Dermis blood vessel endothelial cell (primary cell): ENCODE results near the gene ABCA4. TPM values are rescaled to one million over a fixed set of nuclear protein-coding genes. Genes with fewer than 3 reads are reported as not detected.
"Not testable (repeated sequence)": the region's sequence is repeated elsewhere in the genome, so short reads cannot be mapped to it uniquely, and the experiment has no call there.

Source experiments
- DNase-seq: peaks from one replicate; pipeline ENCODE4 v3.0.0; 2010
- total RNA-seq: library from RNA; depleted of rRNA; stranded (reverse); fragments of >200 nt; gene quantifications from 2 replicates; pipeline ENCODE4 v1.2.3, GENCODE V29; 2014

The ABCA4 gene
- total RNA-seq, result 113 and 177 TPM in 2 replicates

DNA sequence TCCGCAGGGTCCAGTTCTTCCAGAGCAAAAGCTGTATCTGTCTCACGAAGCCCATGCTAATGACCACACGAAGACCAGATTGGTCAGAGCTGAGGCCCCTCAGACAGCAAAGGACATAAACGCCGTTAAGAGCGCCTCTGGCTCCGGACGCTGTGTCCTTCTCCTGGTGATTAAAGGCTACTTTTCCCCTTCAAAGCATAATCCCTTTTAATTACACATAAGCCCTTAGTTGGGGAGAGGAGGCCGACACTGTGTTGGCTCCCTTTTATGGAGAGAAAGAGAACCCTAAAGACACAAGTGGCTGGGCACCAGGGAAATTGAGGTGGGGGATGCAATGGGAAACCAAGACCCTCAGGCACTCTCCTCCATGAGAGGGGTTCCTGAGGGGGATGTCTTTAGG lies at the start of gene ABCA4:
ABCA4 (minus strand) TSS at position 158 of the 400 bp plus-strand sequence; CDS start at position 55, 103 bp downstream.
- DNase-seq, result no peak

DNA sequence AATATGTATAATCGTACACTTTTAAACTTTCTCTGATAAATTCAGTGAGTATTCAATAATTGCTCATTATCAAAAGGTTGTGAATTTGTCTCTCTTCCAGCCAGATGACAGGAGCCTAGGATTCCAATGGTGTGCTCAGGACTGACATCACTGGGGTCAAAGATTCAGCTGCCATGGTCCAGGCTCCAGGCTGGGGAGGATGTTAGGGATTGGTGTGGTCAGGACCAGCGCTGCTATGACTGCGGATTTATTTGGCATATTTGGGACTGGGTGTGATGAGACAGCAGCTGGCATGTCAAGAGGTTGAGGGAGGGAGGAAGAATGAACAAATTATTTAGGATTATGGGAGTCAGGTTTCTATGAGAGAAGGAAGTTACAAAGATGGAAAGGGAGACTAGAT lies 48.2 kb upstream of the ABCA4 start:
- DNase-seq, result no peak

DNA sequence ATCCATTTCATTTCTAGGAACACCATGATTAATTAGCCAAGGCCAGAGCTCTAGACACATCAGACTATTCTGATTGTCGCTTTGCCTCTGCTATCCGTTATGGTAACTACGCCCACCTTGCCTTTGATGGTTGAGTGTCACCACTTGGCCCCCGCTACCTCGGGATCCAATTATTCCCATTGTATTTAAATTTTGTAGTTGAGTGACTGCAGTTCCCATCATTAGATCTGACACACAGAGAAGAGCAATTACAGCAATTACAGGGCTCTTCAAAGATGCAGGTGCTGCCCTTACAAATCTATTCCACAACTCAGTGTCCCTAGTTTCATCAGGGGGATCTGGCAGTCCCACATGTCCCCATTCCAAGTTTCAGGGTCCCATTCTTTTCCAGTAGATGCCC lies 44.9 kb upstream of the ABCA4 start:
- no peak for DNase-seq

DNA sequence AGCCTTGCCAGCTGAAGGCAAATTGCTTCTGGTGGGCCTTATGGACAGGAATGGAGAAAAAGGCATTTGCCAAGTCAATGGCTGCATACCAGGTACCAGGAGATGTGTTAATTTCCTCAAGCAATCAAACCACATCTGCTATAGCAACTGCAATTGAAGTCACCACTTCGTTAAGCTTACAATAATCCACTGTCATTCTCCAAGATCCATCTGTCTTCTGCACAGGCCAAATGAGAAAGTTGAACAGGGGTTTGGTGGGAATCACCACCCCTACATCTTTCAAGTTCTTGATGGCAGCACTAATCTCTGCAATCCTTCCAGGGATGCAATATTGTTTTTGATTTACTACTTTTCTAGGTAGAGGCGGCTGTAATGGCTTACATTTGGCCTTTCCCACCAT lies 43.9 kb upstream of the ABCA4 start:
- DNase-seq, result not testable (repeated sequence)

DNA sequence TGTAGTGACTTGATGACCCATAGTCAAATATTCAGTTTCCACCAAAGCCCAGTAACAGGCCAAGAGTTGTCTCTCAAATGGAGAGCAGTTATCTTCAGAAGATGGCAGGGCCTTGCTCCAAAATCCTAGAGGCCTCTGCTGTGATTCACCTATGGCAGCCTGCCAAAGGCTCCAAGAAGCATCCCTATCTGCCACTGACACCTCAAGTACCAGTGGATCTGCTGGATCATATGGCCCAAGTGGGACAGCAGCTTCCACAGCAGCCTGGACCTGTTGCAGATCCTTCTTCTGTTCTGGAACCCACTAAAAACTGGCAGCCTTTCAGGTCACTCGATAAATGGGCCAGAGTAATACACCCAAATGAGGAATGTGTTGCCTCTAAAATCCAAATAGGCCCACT lies 43.2 kb upstream of the ABCA4 start:
- peak; percentile 47 for DNase-seq

DNA sequence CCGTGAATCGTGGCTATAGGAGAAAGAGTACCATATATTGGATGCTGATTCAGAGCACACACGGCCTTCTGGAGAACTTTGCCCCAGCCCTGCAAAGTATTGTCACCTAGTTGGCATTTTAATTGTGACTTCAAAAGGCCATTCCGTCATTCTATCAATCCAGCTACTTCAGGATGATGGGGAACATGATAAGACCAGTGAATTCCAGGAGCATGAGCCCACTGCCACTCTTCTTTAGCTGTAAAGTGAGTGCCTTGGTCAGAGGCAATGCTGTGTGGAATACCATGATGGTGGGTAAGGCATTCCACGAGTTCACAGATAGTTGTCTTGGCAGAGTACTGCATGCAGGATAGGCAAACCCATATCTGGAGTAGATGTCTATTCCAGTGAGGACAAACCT lies 42.3 kb upstream of the ABCA4 start:
- DNase-seq, result not testable (repeated sequence)

DNA sequence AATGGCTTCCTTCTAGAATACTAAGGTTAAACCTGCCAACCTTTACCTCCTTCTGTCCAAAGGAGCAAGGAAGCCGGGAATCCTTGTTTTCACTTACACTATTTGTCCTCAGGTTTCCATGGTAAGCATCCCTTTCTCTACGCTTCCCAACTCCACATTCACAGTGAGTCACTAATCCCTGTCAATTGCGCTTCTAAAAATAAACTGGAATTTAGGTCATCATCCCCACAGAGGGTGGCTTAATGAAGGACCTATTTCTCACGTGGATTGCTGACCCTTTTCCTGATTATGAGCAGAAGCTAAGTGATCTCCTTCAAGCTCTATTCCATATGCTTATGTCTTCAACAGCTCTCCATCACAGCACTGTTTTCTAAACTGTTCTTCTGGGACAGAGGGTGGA lies 39.9 kb upstream of the ABCA4 start:
- DNase-seq, result peak; percentile 94

DNA sequence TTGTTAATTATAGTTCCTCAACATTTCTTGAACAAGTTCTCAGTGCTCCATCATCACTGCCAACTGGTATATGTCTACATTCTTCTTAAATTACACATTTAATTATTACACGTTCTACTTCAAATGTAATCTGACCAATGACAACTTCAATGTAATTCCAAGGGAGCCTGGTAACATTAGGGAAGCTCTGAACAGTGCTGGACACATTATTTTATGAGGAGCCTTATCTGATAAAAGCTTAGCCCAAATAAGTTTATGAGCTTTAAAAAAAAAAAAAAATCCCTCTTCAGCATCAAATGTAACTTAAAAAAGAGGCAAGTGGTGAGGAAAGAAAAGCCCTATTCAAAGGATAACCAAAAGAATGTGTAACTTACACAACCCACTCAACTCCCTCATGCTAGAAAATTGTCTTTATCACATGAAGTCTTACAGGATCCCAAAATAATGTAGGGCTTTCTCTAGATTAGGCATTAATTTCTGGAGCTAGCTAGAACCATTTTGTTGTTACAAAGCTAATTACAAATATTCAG lies 35.2 kb upstream of the ABCA4 start:
- no peak for DNase-seq

DNA sequence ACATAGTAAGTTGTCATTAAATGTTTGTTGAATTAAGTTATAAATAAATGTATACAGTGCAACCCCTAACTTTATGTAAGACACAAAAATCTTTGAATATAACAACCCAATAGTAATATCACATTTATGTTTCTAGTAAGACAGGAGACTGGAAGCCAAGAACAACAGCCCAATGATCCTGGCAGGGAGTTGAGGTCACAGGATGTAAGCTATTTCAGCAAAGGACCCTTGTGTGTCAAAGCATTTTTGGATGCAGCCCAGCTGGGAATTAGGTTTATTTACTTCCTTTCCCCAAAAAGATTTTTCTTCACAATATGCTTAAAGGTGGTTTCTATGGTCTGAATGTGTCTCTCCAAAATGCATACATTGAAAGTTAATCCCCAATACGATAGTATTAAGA lies 34.0 kb upstream of the ABCA4 start:
- peak; percentile 69 for DNase-seq

DNA sequence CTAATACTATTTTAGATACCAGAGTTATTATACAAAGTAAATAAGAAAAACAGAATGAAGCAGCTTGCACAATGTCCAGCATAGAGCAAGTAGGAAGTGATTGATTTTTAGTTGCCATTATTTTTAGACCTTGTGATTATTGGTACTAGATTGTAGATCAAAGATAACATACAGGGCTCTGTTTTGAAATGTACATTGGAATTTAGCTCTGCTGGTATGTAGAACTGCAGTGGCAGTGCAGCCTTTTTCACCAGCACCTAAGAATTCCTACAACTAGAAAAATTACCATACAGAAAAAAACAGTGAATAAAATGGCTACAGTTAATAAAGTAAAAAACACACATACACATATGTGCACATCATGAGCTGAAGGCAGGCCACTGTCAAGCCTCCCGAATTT lies 32.2 kb upstream of the ABCA4 start:
- no peak for DNase-seq

DNA sequence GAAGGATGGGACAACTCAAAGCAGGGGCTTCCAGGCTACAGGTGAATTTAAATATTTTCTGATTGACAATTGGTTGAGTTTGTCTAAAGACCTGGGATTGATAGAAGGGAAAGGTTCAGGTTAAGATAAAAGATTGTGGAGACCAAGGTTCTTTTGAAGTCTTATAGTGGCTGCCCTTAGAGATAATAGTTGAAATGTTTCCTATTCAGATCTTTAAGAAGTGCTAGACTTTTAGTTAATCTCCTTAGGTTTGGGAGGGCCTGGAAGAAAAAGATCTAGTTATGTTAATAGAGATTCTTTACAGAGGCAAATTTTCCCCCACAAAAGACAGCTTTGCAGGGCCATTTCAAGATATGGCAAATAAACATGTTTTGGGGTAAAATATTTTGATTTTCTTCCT lies 28.2 kb upstream of the ABCA4 start:
- DNase-seq, result not testable (repeated sequence)

DNA sequence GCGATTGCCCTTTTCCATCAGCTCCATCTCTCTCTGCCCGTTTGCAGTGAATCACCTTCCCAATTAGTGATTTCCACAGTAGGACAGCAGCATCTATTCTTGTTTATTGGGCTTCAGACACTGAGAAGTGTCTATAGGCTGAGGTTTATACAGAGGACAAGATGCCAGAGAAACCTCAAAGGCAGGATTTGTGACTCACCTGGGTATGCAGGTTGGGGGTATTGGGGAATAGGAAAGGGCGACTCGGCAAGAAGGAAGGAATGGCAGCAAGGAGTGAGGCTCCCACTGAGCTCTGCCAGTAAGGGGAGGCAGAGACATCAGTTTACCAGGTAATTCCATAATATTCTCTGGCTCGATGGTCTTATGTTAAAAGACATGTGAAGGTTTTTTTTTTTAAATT lies 25.3 kb upstream of the ABCA4 start:
- no peak for DNase-seq

DNA sequence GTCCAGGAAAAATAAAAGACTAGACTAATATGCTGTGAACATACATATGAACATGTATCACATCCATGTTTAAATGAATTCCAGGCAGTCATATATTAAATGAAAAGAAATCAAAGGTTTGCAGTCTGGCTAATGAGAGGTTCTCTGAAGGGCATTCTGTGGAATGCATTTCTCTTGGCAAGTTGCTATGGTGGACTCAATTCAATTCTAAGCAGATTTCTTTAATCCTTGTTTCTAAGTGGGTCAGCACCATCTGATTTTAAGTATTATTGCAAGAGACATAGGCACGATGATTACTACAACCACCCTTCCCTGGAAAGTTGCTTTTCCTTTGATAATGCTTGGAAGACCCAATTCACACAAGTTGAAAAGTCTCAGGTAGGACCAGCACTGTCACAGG lies 23.9 kb upstream of the ABCA4 start:
- no peak for DNase-seq

DNA sequence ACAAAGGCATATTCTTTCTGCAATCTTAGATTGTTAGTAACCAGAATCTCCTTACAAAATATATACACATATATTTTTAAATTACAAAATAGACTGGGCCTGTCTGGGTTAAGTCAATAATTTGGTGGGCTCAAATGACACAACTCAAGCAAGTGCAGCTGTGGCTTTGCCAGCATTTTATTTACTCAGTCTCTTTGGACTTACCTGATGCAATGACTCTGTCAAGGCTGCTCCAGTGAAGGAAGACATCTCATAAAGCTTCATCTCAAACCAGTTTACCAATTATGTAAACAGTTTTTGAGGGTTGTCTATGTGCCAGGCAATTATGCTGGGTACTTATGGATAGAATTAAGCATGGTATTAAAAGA lies 22.8 kb upstream of the ABCA4 start:
- no peak for DNase-seq

DNA sequence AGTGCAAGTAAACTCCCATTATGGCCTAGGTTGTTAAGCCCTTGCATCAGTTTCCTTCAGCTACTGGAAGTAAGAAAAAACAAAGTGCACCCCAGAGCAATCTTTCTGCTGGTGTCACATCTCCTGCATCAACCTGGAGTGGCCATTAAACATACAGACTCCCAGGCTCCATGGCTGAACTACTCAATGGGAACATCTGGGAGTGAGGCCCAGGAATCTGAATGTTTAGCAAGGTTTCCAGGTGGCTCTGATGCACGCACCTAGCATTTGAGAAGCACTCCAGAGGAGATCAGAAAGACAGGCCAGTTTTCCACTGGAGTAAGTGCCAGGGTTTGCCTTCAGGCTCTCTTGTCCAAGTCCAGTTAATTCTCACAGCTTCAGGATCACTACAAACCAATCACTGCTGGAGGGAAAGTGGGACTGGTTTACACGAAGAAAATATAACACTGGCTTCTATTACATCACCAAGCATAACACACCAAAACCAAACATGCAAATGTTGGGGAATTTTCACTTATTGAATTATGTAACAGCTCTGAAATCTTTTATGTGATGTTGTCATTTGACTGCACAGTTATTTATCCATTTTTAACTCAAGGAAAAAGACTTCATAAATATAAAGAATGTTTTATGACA lies 22.3 kb upstream of the ABCA4 start:
- DNase-seq, result no peak

DNA sequence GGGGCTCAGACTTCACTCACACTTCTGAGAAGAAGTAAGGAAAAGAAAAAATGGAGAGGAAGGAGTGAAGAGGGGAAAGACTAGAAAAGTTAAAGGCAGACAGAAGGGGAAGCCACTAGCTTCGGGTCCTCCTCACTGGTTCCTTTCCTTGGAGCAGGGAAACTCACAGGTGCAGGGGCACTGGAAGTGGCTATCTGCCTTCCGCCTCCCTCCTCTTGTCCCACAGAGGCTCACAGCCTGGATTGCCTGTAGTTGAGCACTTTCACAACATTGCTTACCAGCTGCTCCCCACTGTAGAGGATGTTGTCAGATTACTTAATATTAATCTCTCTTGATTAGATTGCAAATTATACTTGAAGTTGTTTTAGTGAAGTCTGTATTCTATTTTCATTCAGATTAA lies 21.6 kb upstream of the ABCA4 start:
- peak; percentile 64 for DNase-seq

DNA sequence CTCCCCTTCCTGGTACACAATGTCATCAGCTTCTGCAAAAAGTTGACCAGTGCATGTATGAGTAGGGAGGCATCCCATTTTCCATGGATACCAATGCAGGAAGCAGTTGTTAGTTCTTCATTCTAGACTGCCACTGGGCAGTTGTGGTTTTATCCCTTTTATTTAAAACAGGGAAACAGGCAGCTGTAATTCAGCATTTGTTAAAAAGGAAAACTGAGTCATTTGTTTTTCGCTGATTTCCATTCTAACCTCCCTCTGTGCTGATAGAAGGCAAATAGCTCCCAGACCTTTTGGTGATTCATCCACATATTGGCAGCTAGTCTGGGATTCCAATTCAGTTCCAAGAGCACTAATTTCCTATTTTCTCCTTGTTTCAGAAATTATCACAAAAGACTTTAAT lies 21.1 kb upstream of the ABCA4 start:
- peak; percentile 96 for DNase-seq

DNA sequence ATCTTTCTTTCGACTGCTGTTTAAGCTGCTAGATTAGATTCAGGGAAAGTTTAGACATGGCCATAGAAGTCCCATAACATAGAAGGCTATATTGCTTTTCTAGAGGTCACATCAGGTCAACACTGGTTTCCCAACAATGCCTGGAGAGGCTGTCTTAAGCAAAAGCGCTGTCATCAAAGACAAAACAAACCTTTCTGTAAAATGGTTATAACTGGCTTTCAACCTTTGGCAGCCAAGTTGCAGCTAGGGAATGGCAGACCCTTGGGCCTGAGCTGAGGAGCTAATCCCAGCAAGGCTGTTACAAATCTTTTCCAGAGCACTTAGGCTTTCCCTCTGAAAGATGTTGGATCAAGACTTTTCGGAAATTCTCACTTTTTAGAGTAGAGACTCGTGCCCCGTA lies 11.2 kb upstream of the ABCA4 start:
- no peak for DNase-seq

DNA sequence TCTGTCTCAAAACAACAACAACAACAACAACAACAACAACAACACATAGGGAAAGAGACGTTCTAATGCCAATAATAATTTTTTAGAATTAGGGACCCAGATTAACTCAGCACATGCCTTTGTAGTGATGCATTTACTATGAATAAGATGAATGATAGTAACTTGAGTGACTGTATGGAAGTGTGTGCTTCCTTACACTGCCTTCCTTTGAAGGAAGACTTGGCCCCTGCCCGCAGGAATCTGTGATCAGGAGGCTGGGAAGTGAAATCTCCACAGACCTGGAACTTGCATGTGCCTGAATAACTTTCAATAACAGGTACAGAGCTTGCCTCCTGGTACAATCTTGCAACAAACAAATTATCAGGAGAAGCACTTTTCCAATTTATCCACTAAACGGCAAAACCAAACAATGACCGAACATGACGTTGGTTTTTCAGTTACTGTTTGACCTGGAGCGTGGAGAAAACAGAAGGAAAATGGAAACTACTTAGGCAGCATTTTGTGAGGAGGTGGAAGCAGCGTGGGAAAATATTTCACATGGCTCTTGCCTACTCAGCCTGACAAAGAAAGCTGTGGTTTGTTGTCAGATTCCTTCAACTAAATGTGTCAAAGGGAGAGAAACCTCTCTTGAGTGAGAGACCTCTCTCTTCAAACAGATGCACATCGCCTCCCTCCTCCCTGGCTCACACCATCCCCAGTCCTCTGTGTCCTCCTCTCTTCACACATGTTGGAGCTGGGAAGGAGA lies 10.1 kb upstream of the ABCA4 start:
- DNase-seq, result peak; percentile 31

DNA sequence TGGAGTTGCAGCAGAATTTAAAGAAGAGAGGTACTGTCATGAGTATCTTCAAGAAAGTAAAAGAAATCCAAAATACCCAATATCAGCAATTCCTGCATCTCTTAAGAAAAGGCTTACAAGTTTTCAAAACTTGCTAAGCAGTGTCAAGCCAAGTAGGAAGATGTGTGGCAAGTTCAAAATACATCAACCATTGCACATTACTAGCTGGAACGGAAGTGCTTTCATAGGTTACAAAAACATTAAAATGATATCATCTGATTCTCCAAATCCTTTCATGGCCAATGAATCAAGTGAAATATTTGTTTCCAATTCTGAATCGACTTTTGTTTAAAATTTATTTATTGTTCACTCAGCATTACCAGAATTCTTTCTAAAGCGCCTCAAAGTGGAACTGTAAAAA lies 5.7 kb upstream of the ABCA4 start:
- peak; percentile 65 for DNase-seq

DNA sequence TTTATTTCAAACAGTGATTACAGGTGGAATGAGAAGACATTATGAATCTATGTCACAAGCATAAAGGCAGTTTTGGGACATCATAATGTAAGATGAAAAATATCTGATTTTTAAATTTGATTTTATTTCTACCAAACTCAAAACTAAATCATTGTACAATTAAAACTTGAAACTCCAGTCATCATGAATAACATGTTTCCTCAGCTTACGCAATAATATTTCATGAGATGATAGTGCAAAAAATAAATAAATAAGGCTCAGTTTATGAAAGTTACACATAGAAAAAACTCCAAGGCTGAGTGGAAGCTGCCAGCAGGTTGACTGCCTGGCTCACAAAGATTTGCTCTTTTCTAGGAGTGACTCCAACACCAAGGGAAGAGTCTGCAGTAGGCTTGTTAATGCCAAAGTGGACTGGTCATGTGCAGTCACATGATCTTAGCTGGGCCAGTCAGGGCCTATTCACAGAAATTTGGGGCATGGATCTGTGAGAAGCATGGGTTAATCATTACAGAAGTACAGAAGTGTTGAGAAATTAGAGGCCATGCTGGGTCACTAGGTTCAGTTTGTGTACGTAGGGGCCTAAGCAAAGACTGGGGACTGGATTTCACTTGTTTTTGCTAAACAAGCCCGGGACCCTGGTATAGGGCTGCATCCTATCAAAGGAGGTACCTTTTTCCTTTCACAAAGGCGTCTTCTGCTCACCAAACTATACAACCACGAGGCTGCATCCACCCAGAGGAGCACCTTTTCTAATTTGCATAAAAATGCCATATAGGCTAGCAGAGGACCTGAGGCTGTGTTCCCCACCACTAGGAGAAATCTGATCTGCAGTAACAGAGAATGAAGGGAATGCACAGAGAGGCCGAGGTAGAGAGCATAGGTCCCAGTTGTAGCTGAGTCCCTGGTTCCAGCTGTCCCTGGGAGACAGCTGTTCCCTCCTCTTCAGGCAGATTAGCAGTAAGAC lies 4.9 kb upstream of the ABCA4 start:
- no peak for DNase-seq

DNA sequence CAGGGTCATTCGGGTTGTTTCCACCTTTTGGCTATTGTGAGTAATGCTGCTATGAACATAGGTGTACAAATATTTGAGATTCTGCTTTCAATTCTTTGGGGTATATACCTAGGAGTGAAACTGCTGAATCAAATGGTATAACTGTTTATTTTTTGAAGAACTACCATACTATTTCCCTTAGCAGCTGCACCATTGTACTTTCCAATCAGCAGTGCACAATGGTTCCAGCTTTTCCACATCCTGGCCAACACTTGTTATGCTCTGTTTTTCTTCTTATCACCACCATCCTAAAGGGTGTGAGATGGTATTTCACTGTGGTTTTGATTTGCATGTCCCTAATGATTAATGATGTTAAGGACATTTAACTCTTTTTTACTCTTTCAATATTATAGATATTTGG lies 3.6 kb upstream of the ABCA4 start:
- DNase-seq, result peak; percentile 55
